OCI-LY3 (cell line): ENCODE results near the gene PRKAR1B.

ENCODE experiments used
- EZH2phosphoT487 ChIP-seq: fragments of 200-600 bp; shearing (Covaris generic); IDR thresholded peaks from 2 replicates; pipeline ENCODE4 v1.6.1; 2018; ENCODE audit warnings: antibody characterized with exemption, mixed run types, low read depth
- TF ChIP-seq, protein P1 (sequence below): fragments of 200-600, 300-600 bp; sonication (generic); IDR thresholded peaks from 2 replicates; pipeline ENCODE4 v1.5.1; 2014; ENCODE audit warnings: antibody characterized with exemption, low read length, low read depth

DNA sequence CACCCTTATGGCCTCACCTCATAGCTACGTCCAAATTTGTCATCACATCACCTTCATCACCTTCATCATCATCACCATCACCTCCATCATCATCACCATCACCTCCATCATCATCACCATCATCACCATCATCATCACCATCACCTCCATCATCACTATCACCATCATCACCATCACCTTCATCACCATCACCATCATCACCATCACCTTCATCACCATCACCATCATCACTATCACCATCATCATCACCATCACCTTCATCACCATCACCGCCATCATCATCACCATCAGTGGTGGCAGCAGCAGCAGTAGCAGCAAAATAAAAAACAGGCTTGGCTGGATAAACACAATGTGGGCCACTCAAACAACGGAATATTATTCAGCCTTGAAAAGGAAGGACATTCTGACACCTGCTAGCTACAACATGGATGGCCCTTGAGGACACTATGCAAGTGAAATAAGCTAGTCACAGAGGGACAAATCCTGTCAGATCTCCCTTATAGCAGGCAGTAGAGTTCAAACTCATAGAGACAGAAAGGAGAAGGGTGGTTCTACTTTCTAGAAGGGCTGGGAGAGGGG lies 159.7 kb downstream of the PRKAR1B start:
- TF ChIP-seq, protein P1, sequence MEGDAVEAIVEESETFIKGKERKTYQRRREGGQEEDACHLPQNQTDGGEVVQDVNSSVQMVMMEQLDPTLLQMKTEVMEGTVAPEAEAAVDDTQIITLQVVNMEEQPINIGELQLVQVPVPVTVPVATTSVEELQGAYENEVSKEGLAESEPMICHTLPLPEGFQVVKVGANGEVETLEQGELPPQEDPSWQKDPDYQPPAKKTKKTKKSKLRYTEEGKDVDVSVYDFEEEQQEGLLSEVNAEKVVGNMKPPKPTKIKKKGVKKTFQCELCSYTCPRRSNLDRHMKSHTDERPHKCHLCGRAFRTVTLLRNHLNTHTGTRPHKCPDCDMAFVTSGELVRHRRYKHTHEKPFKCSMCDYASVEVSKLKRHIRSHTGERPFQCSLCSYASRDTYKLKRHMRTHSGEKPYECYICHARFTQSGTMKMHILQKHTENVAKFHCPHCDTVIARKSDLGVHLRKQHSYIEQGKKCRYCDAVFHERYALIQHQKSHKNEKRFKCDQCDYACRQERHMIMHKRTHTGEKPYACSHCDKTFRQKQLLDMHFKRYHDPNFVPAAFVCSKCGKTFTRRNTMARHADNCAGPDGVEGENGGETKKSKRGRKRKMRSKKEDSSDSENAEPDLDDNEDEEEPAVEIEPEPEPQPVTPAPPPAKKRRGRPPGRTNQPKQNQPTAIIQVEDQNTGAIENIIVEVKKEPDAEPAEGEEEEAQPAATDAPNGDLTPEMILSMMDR, result no peak
- no peak for TF ChIP-seq EZH2phosphoT487
